Neural progenitor cell (in vitro differentiated cells): ENCODE data around the gene TDO2. TPM values are rescaled to one million over a fixed set of nuclear protein-coding genes. Genes with fewer than 3 reads are reported as not detected.

ENCODE experiments used
- DNase-seq: peaks from one replicate; pipeline ENCODE4 v3.0.0-alpha.2; 2016; ENCODE audit warnings: low spot score
- H2AFZ ChIP-seq: fragments of 200-600 bp; sonication (generic); replicated peaks from 2 replicates; pipeline ENCODE4 v1.6.1; 2016; ENCODE audit warnings: antibody characterized with exemption
- H3F3A ChIP-seq: fragments of 200-600 bp; sonication (generic); 2 replicates; pipeline ENCODE4 v1.6.1; 2016; ENCODE audit warnings: antibody characterized with exemption, low read depth
- H3K27ac ChIP-seq: fragments of 200-600 bp; sonication (generic); 2 replicates; pipeline ENCODE4 v1.5.1; 2016; ENCODE audit warnings: mild to moderate bottlenecking
- H3K27me3 ChIP-seq: fragments of 200-600 bp; sonication (generic); 2 replicates; pipeline ENCODE4 v1.6.1; 2016; ENCODE audit warnings: mild to moderate bottlenecking, moderate library complexity
- H3K36me3 ChIP-seq: fragments of 200-600 bp; sonication (generic); 2 replicates; pipeline ENCODE4 v1.5.1; 2016
- H3K4me1 ChIP-seq: fragments of 200-600 bp; sonication (generic); 2 replicates; pipeline ENCODE4 v1.6.1; 2016; ENCODE audit warnings: mixed run types
- H3K4me2 ChIP-seq: fragments of 200-600 bp; sonication (generic); 2 replicates; pipeline ENCODE4 v1.6.1; 2016
- H3K4me3 ChIP-seq: fragments of 200-600 bp; sonication (generic); 2 replicates; pipeline ENCODE4 v1.5.1; 2016
- H3K79me2 ChIP-seq: fragments of 200-600 bp; sonication (generic); 2 replicates; pipeline ENCODE4 v1.6.1; 2016; ENCODE audit warnings: low read depth
- H3K9ac ChIP-seq: fragments of 200-600 bp; sonication (generic); 2 replicates; pipeline ENCODE4 v1.6.1; 2016
- H3K9me3 ChIP-seq: fragments of 200-600 bp; sonication (generic); 2 replicates; pipeline ENCODE4 v1.5.1; 2016; ENCODE audit warnings: low read depth
- H4K20me1 ChIP-seq: fragments of 200-600 bp; sonication (generic); 2 replicates; pipeline ENCODE4 v1.6.1; 2016; ENCODE audit warnings: low read depth
- H3K27ac Mint-ChIP-seq: 3 replicates; pipeline ENCODE4 v1.8.0; 2021; ENCODE audit warnings: mixed read lengths
- H3K27me3 Mint-ChIP-seq: 2 replicates; pipeline ENCODE4 v1.8.0; 2022; ENCODE audit warnings: low read depth, mild to moderate bottlenecking, inconsistent platforms, moderate library complexity, mixed read lengths; ENCODE audit not compliant: insufficient read depth
- H3K36me3 Mint-ChIP-seq: 3 replicates; pipeline ENCODE4 v1.8.0; 2021; ENCODE audit warnings: mixed read lengths
- H3K4me1 Mint-ChIP-seq: 3 replicates; pipeline ENCODE4 v1.8.0; 2021; ENCODE audit warnings: mixed read lengths
- H3K4me3 Mint-ChIP-seq: 3 replicates; pipeline ENCODE4 v1.8.0; 2021; ENCODE audit warnings: mild to moderate bottlenecking, moderate library complexity, mixed read lengths
- H3K9me3 Mint-ChIP-seq: 3 replicates; pipeline ENCODE4 v1.8.0; 2020; ENCODE audit warnings: mixed read lengths
- CTCF ChIP-seq: fragments of 200-600 bp; sonication (generic); IDR thresholded peaks from 2 replicates; pipeline ENCODE4 v1.5.1; 2017; ENCODE audit warnings: antibody characterized with exemption, mild to moderate bottlenecking
- EZH2 ChIP-seq: fragments of 200-600 bp; sonication (generic); IDR thresholded peaks from 2 replicates; pipeline ENCODE4 v1.6.1; 2017; ENCODE audit warnings: antibody characterized with exemption, mild to moderate bottlenecking, moderate library complexity
- EZH2phosphoT487 ChIP-seq: fragments of 200-600 bp; sonication (generic); IDR thresholded peaks from 2 replicates; pipeline ENCODE4 v1.6.1; 2017; ENCODE audit warnings: antibody characterized with exemption
- total RNA-seq: library from RNA; depleted of rRNA; stranded (reverse); fragments of >200 nt; gene quantifications from 2 replicates; pipeline ENCODE4 v1.2.3, GENCODE V29; 2015; ENCODE audit warnings: low replicate concordance

TDO2 gene
- total RNA-seq, 1 donor from 2014 or later: not detected

DNA sequence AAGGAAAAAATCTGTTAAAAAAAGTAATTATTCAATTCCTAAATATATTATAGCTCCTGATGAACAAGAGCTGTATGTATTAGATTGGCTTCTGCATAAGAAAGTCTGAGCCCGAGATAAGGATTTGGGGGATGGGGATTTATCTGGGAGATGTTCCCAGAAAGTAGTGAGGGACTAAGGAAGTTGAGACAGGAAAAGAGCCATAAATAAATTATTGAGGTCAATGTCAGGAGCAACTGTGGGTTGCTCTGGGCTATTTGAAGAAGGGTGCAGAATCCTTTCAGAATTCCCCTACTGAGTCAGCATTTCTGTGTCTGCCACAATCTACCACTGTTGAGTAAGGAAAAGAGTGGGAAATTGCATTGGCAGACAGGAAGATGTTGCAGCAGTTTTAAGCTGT, 3.1 kb upstream of the TDO2 start:
- Histone ChIP-seq H3K79me2 (no peaks in the 10 kb centered on the region), H2AFZ (no peak overlapping the region), H3K9me3 (no peaks in the 10 kb centered on the region), H3K4me3 (no peak overlapping the region), H3K4me2 (no peak overlapping the region), H4K20me1 (no peaks in the 10 kb centered on the region), H3F3A (no peaks in the 10 kb centered on the region), H3K27me3 (no peaks in the 10 kb centered on the region), H3K36me3 (no peaks in the 10 kb centered on the region), H3K27ac (no peak overlapping the region), H3K4me1 (no peaks in the 10 kb centered on the region), H3K9ac (no peak overlapping the region)
- Mint-ChIP-seq H3K9me3 (peaks cover 9% of the 10 kb centered on the region), H3K4me3 (no peak overlapping the region), H3K4me1 (peaks cover 10% of the 10 kb centered on the region), H3K27me3 (peaks cover under 1% of the 10 kb centered on the region), H3K36me3 (no peaks in the 10 kb centered on the region), H3K27ac (no peak overlapping the region)
- no peak for DNase-seq
- TF ChIP-seq EZH2phosphoT487 (no peak), CTCF (no peak), EZH2 (no peak)

- no peaks in the 10 kb centered on the region for H3K27me3 Mint-ChIP-seq
- DNase-seq: no peak
- Histone ChIP-seq H3K9ac (no peak overlapping the region), H3F3A (no peaks in the 10 kb centered on the region), H2AFZ (no peak overlapping the region), H3K9me3 (no peaks in the 10 kb centered on the region), H3K4me2 (no peak overlapping the region), H4K20me1 (no peaks in the 10 kb centered on the region), H3K79me2 (no peaks in the 10 kb centered on the region), H3K27ac (no peak overlapping the region), H3K27me3 (no peaks in the 10 kb centered on the region), H3K36me3 (no peaks in the 10 kb centered on the region), H3K4me3 (no peak overlapping the region), H3K4me1 (no peaks in the 10 kb centered on the region)
- TF ChIP-seq EZH2 (no peak), CTCF (no peak), EZH2phosphoT487 (no peak)
- peaks cover 10% of the 10 kb centered on the region for H3K4me1 Mint-ChIP-seq
- H3K4me3 Mint-ChIP-seq: no peak overlapping the region
- peaks cover 9% of the 10 kb centered on the region for H3K9me3 Mint-ChIP-seq
- H3K27ac Mint-ChIP-seq: no peak overlapping the region
- H3K36me3 Mint-ChIP-seq: no peaks in the 10 kb centered on the region
These were observed 2.5 kb upstream of the TDO2 start for GRCh38 chr4:155901013-155901412.

GRCh38 chr4:155904331-155904730, 835 bp downstream of the TDO2 start:
- H3K4me3 ChIP-seq: no peak overlapping the region
- DNase-seq: no peak
- TF ChIP-seq EZH2phosphoT487 (no peak), EZH2 (no peak), CTCF (no peak)
- H3K27ac Mint-ChIP-seq: no peak overlapping the region
- H3K4me1 Mint-ChIP-seq: peaks cover 13% of the 10 kb centered on the region
- H3K4me2 ChIP-seq: no peak overlapping the region
- H2AFZ ChIP-seq: no peak overlapping the region
- H3K9ac ChIP-seq: no peak overlapping the region
- H3K27ac ChIP-seq: no peak overlapping the region
- H3F3A ChIP-seq: no peaks in the 10 kb centered on the region
- no peaks in the 10 kb centered on the region for H3K36me3 ChIP-seq
- no peaks in the 10 kb centered on the region for H3K9me3 Mint-ChIP-seq
- no peak overlapping the region for H3K4me3 Mint-ChIP-seq
- H3K27me3 ChIP-seq: no peaks in the 10 kb centered on the region
- no peaks in the 10 kb centered on the region for H3K4me1 ChIP-seq
- H3K36me3 Mint-ChIP-seq: no peaks in the 10 kb centered on the region
- H4K20me1 ChIP-seq: no peaks in the 10 kb centered on the region
- no peaks in the 10 kb centered on the region for H3K27me3 Mint-ChIP-seq
- no peaks in the 10 kb centered on the region for H3K9me3 ChIP-seq
- H3K79me2 ChIP-seq: no peaks in the 10 kb centered on the region
